ENCODE data around the gene OR5C1. TPM values are rescaled to one million over a fixed set of nuclear protein-coding genes. Genes with fewer than 3 reads are reported as not detected.

The OR5C1 gene
- total RNA-seq, 4 donors from 2014 or later, result not detected

GRCh38 chr9:122816163-122816867 is 27.6 kb downstream of the OR5C1 start:
- DNase-seq (peak; percentile 10 to 18), ATAC-seq (peak; percentile 43 to 45)
- Histone ChIP-seq H3K9me3 (no peaks in the 10 kb centered on the region), H3K4me3 (peak overlapping the region in 1 of 4 donors; percentile 5), H3K27ac (peak overlapping the region in 3 of 4 donors; percentile 51 to 63 (median 60)), H3K4me1 (peaks cover 7 to 19% of the 10 kb centered on the region in 2 donors), H3K36me3 (no peaks in the 10 kb centered on the region), H3K27me3 (no peaks in the 10 kb centered on the region)
- TF ChIP-seq CTCF (IDR thresholded peaks at IDR 0.05 in 4 of 5, conservative IDR thresholded peaks at IDR 0.05 in 1 of 5) (no peak), POLR2A (IDR thresholded peaks at IDR 0.05) (peak in 1 of 2 donors; percentile 41)
- intact Hi-C loops (cut with DNase I; ENCODE audit: low total_unique reads) (loop anchor here (10.0 kb wide), 1 partner anchor 692 kb away; no protein-coding TSS in a partner anchor), in situ Hi-C loops (cut with MboI; ENCODE audit: low sequenced_read_pairs in 4 of 4) (loop anchor here (10.0 to 25.0 kb wide), 6 partner anchors 352 to 704 kb away; partner anchors contain the start of gene PTGS1 (in 1 of the 4))

GRCh38 chr9:122819326-122819725 is 30.6 kb downstream of the OR5C1 start:
- TF ChIP-seq POLR2A (IDR thresholded peaks at IDR 0.05), result no peak
- TF ChIP-seq CTCF (IDR thresholded peaks at IDR 0.05 in 4 of 5, conservative IDR thresholded peaks at IDR 0.05 in 1 of 5), result no peak
- Histone ChIP-seq H3K27me3 (no peaks in the 10 kb centered on the region), H3K36me3 (peaks cover 0 to 14% of the 10 kb centered on the region in 2 donors), H3K9me3 (no peaks in the 10 kb centered on the region), H3K27ac (peak overlapping the region; percentile 1 to 65 (median 59)), H3K4me3 (no peak overlapping the region), H3K4me1 (peaks cover 12 to 26% of the 10 kb centered on the region in 2 donors)
- in situ Hi-C loops (cut with MboI; ENCODE audit: low sequenced_read_pairs in 4 of 4) (loop anchor here (10.0 to 25.0 kb wide), 6 partner anchors 355 to 707 kb away; partner anchors contain the start of gene PTGS1 (in 1 of the 4)), intact Hi-C loops (cut with DNase I; ENCODE audit: low total_unique reads) (loop anchor here (10.0 kb wide), 1 partner anchor 695 kb away; no protein-coding TSS in a partner anchor)
- DNase-seq (no peak), ATAC-seq (no peak)

- no peak for DNase-seq
- no peaks in the 10 kb centered on the region for H3K27me3 ChIP-seq
- ATAC-seq, result peak; percentile 25 to 54
- peaks cover 0 to 15% of the 10 kb centered on the region in 2 donors for H3K36me3 ChIP-seq
- no peak overlapping the region for H3K4me3 ChIP-seq
- peak overlapping the region; percentile 53 to 65 (median 60) for H3K27ac ChIP-seq
- TF ChIP-seq POLR2A (IDR thresholded peaks at IDR 0.05) (no peak), CTCF (IDR thresholded peaks at IDR 0.05 in 4 of 5, conservative IDR thresholded peaks at IDR 0.05 in 1 of 5) (no peak)
- H3K4me1 ChIP-seq, result peaks cover 12 to 26% of the 10 kb centered on the region in 2 donors
- intact Hi-C loops (cut with DNase I; ENCODE audit: low total_unique reads), result loop anchor here (10.0 kb wide), 1 partner anchor 695 kb away; no protein-coding TSS in a partner anchor
- H3K9me3 ChIP-seq, result no peaks in the 10 kb centered on the region
- in situ Hi-C loops (cut with MboI; ENCODE audit: low sequenced_read_pairs in 4 of 4), result loop anchor here (10.0 to 25.0 kb wide), 6 partner anchors 355 to 708 kb away; partner anchors contain the start of gene PTGS1 (in 1 of the 4)
Observed at GRCh38 chr9:122819791-122820489, 31.2 kb downstream of the OR5C1 start.

- H3K4me3 ChIP-seq, result no peak overlapping the region
- DNase-seq (no peak), ATAC-seq (no peak)
- in situ Hi-C loops (cut with MboI; ENCODE audit: low sequenced_read_pairs in 4 of 4), result loop anchor here in 3 of 4 donors (25.0 kb wide), 4 partner anchors 458 to 708 kb away; partner anchors contain the start of gene PTGS1 (in 1 of the 3)
- TF ChIP-seq CTCF (IDR thresholded peaks at IDR 0.05 in 4 of 5, conservative IDR thresholded peaks at IDR 0.05 in 1 of 5) (no peak), POLR2A (IDR thresholded peaks at IDR 0.05) (no peak)
- peak overlapping the region; percentile 53 to 65 (median 60) for H3K27ac ChIP-seq
- H3K4me1 ChIP-seq, result peaks cover 12 to 26% of the 10 kb centered on the region in 2 donors
- intact Hi-C loops (cut with DNase I; ENCODE audit: low total_unique reads), result no loop called here
- H3K36me3 ChIP-seq, result peaks cover 0 to 19% of the 10 kb centered on the region in 2 donors
- H3K9me3 ChIP-seq, result no peaks in the 10 kb centered on the region
- no peaks in the 10 kb centered on the region for H3K27me3 ChIP-seq
Observed at GRCh38 chr9:122820490-122820845, 31.7 kb downstream of the OR5C1 start.
